ENCODE results near the gene ERF.
A peak's percentile ranks its signal among the peaks of the same experiment; 100 is the strongest.

ERF gene

GRCh38 chr19:42287017-42287826, 32.3 kb upstream of the ERF start:
- DNase-seq (ENCODE audit: low spot score): no peak

GRCh38 chr19:42286349-42287016, 31.6 kb upstream of the ERF start:
- peak; percentile 85 for DNase-seq (ENCODE audit: low spot score)

- DNase-seq (ENCODE audit: low spot score): no peak
Observed at GRCh38 chr19:42285988-42286348, 31.0 kb upstream of the ERF start.

GRCh38 chr19:42285541-42285941, 30.6 kb upstream of the ERF start:
- DNase-seq (ENCODE audit: low spot score): no peak

GRCh38 chr19:42284591-42285341, 29.8 kb upstream of the ERF start:
- no peak for DNase-seq (ENCODE audit: low spot score)

GRCh38 chr19:42284066-42284501, 29.2 kb upstream of the ERF start:
- peak; percentile 63 for DNase-seq (ENCODE audit: low spot score)

- DNase-seq (ENCODE audit: low spot score): peak; percentile 92
Observed at GRCh38 chr19:42283188-42284065, 28.5 kb upstream of the ERF start.

- DNase-seq (ENCODE audit: low spot score): no peak
Observed at GRCh38 chr19:42282819-42283187, 27.9 kb upstream of the ERF start.

- peak; percentile 61 for DNase-seq (ENCODE audit: low spot score)
Observed at GRCh38 chr19:42281827-42282762, 27.2 kb upstream of the ERF start.

GRCh38 chr19:42281146-42281826, 26.4 kb upstream of the ERF start:
- DNase-seq (ENCODE audit: low spot score): no peak

- no peak for DNase-seq (ENCODE audit: low spot score)
Observed at GRCh38 chr19:42280815-42281145, 25.9 kb upstream of the ERF start.

- DNase-seq (ENCODE audit: low spot score): peak; percentile 92
Observed at GRCh38 chr19:42279902-42280814, 25.2 kb upstream of the ERF start.

- DNase-seq (ENCODE audit: low spot score): peak; percentile 72
Observed at GRCh38 chr19:42279155-42279901, 24.4 kb upstream of the ERF start.

GRCh38 chr19:42278452-42279154, 23.7 kb upstream of the ERF start:
- no peak for DNase-seq (ENCODE audit: low spot score)

- DNase-seq (ENCODE audit: low spot score): no peak
Observed at GRCh38 chr19:42277821-42278451, 23.0 kb upstream of the ERF start.

- no peak for DNase-seq (ENCODE audit: low spot score)
Observed at GRCh38 chr19:42276821-42277220, 21.9 kb upstream of the ERF start.

GRCh38 chr19:42276284-42276683, 21.4 kb upstream of the ERF start:
- DNase-seq (ENCODE audit: low spot score): no peak

Data from cerebellar cortex (tissue), 1 donor.